ENCODE results near the gene SLC9A4. TPM values are rescaled to one million over a fixed set of nuclear protein-coding genes. Genes with fewer than 3 reads are reported as not detected.

SLC9A4 gene
- total RNA-seq, 1 experiment from 2014 or later = 0.07 TPM

DNA sequence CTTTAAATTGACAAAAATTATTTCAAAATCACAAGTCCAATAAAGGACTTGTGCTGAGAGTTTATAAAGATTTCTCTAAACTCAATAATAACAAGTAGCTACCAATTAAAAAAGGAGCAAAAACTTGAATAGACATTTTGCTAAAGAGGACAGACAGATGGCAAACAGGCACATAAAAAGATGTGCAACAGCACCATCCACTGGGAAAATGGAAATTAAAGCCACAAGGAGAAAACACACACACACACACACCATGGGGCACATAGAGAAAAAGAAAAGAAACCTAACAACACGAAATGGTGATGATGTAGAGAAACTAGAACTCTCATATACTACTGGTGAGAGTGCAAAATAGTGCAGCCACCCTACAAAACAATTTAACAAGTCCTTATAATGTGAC lies 12.6 kb upstream of the SLC9A4 start:
- H3K9me3 ChIP-seq (ENCODE audit: control insufficient read depth in 1 of 2, insufficient read depth in 1 of 2, low read depth in 1 of 2, low read length in 2 of 2) = no peaks in the 10 kb centered on the region
- no peaks in the 10 kb centered on the region for H3K36me3 ChIP-seq (ENCODE audit: control insufficient read depth in 1 of 2, insufficient read depth in 2 of 2, low read length in 2 of 2)
- intact Hi-C loops (cut with micrococcal nuclease) = no loop called here
- H3K27ac ChIP-seq (ENCODE audit: low read depth, low read length) = no peak overlapping the region
- no peak overlapping the region for H2AFZ ChIP-seq (ENCODE audit: low read depth, low read length, poor library complexity, severe bottlenecking)
- H3K4me1 ChIP-seq (ENCODE audit: control insufficient read depth in 1 of 2, insufficient read depth in 2 of 2, low read length in 2 of 2) = no peaks in the 10 kb centered on the region
- H4K20me1 ChIP-seq (ENCODE audit: insufficient read depth) = no peaks in the 10 kb centered on the region
- no peaks in the 10 kb centered on the region for H3K9me2 ChIP-seq (ENCODE audit: insufficient read depth)
- ChIA-PET RAD21 (ENCODE audit: low non-redundant PET in 1 of 2, low total read pairs in 2 of 2, uncharacterized antibody in 2 of 2, unreplicated experiment in 2 of 2) (no interaction called here), CTCF (interaction anchor here (0.8 to 0.9 kb wide), 3 partner anchors 8 to 244 kb away, joined by 3 read pairs; no protein-coding TSS in a partner anchor), POLR2A (no interaction called here)
- no peak overlapping the region for H3K4me2 ChIP-seq (ENCODE audit: low read length)
- TF ChIP-seq CBX3 (IDR thresholded peaks at IDR 0.05; ENCODE audit: low read depth) (no peak), TCF7L2 (IDR thresholded peaks at IDR 0.05; ENCODE audit: borderline replicate concordance, extremely low read depth, insufficient read depth, insufficient read length) (no peak), SP1 (IDR thresholded peaks at IDR 0.05; ENCODE audit: low read depth) (no peak), EGR1 (IDR thresholded peaks at IDR 0.05; ENCODE audit: low read depth) (no peak), RAD21 (IDR thresholded peaks at IDR 0.05; ENCODE audit: low read depth) (peak; percentile 26; the same call in 1 of the 2 replicates), SRF (IDR thresholded peaks at IDR 0.05; ENCODE audit: low read depth) (no peak)
- no peaks in the 10 kb centered on the region for H3K27me3 ChIP-seq (ENCODE audit: insufficient read depth, low read length)
- ATAC-seq = no peak
- no peaks in the 10 kb centered on the region for H3K79me2 ChIP-seq (ENCODE audit: insufficient read depth, low read length)
- no peak overlapping the region for H3K9ac ChIP-seq (ENCODE audit: low read length)
- BruUV-seq (replicated peaks) = no TSS peak
- no peak overlapping the region for H3K4me3 ChIP-seq (replicated peaks in 1 of 2; ENCODE audit: low read depth in 1 of 2, low read length in 2 of 2)
- DNase-seq (ENCODE audit: low read depth, low spot score) = no peak

DNA sequence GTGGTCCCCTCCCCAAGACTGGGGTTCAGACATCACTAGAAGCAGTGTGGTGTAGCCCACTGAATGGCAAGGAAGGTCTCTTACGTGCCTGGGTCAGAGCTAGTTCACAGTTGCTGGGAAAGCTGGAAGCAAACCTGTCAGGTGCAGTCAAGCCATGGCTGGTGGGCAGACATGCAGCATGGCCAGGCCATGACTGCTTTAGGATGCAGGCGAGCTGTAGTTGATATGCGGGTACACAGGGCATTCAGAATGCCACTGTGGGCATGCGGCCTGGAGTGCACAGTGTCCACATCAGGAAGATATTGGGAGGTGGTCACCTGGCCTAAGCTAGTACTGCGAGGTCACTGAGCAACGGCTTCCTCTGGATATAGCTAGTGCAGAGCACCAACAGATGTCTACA lies 11.8 kb upstream of the SLC9A4 start:
- Histone ChIP-seq H2AFZ (ENCODE audit: low read depth, low read length, poor library complexity, severe bottlenecking) (no peak overlapping the region), H3K4me1 (ENCODE audit: control insufficient read depth in 1 of 2, insufficient read depth in 2 of 2, low read length in 2 of 2) (no peaks in the 10 kb centered on the region), H3K9ac (ENCODE audit: low read length) (no peak overlapping the region), H3K79me2 (ENCODE audit: insufficient read depth, low read length) (no peaks in the 10 kb centered on the region), H3K27me3 (ENCODE audit: insufficient read depth, low read length) (no peaks in the 10 kb centered on the region), H3K4me3 (replicated peaks in 1 of 2; ENCODE audit: low read depth in 1 of 2, low read length in 2 of 2) (no peak overlapping the region), H3K9me2 (ENCODE audit: insufficient read depth) (no peaks in the 10 kb centered on the region), H3K4me2 (ENCODE audit: low read length) (no peak overlapping the region), H3K27ac (ENCODE audit: low read depth, low read length) (no peak overlapping the region), H4K20me1 (ENCODE audit: insufficient read depth) (no peaks in the 10 kb centered on the region), H3K36me3 (ENCODE audit: control insufficient read depth in 1 of 2, insufficient read depth in 2 of 2, low read length in 2 of 2) (no peaks in the 10 kb centered on the region), H3K9me3 (ENCODE audit: control insufficient read depth in 1 of 2, insufficient read depth in 1 of 2, low read depth in 1 of 2, low read length in 2 of 2) (no peaks in the 10 kb centered on the region)
- no TSS peak for BruUV-seq (replicated peaks)
- TF ChIP-seq POLR2AphosphoS5 (IDR thresholded peaks at IDR 0.05; ENCODE audit: low read depth, low read length) (no peak), ZNF274 (IDR thresholded peaks at IDR 0.05; ENCODE audit: low read depth, low read length) (no peak), ZFX (IDR thresholded peaks at IDR 0.05) (no peak)
- RAD21 ChIA-PET (ENCODE audit: low non-redundant PET in 1 of 2, low total read pairs in 2 of 2, uncharacterized antibody in 2 of 2, unreplicated experiment in 2 of 2) = no interaction called here
- CTCF ChIA-PET = interaction anchor here (1.3 kb wide), 1 partner anchor 11 kb away, joined by 8 read pairs; the partner anchor contains the start of gene SLC9A4
- DNase-seq (ENCODE audit: low read depth, low spot score) (no peak), ATAC-seq (no peak)
- intact Hi-C loops (cut with micrococcal nuclease) = no loop called here
- POLR2A ChIA-PET = no interaction called here
